MM.1S (cell line): ENCODE measurements around the gene ZGPAT.

Experiments
- CTCF ChIP-seq: fragments of 300-600 bp; sonication (generic); IDR thresholded peaks from 2 replicates; pipeline ENCODE4 v1.5.1; 2016; ENCODE audit warnings: antibody characterized with exemption, low read length, mixed read lengths
- EZH2 ChIP-seq: fragments of 300-600 bp; sonication (generic); optimal IDR thresholded peaks from 2 replicates; pipeline ENCODE3; 2017; ENCODE audit warnings: low read depth, mild to moderate bottlenecking, antibody characterized with exemption, low read length, mixed read lengths

GRCh38 chr20:63678071-63678470 is 29.8 kb upstream of the ZGPAT start:
- TF ChIP-seq CTCF = no peak
- TF ChIP-seq EZH2 = no peak
